HepG2 (cell line): ENCODE results near the gene UBL5. TPM values are rescaled to one million over a fixed set of nuclear protein-coding genes. Genes with fewer than 3 reads are reported as not detected.
A peak's percentile ranks its signal among the peaks of the same experiment; 100 is the strongest.

Experiments
- ATF1 ChIP-seq: IDR thresholded peaks from 2 replicates; pipeline ENCODE4 v1.6.1; 2016; ENCODE audit warnings: mild to moderate bottlenecking, control low read depth
- ATF5 ChIP-seq: sonication (generic); formaldehyde crosslinking; IDR thresholded peaks from 2 replicates; pipeline ENCODE4 v1.4.0; 2020; ENCODE audit warnings: mild to moderate bottlenecking, low read depth, missing genetic modification reagents
- ATF7 ChIP-seq, 2 experiments: fragments of 450-650 bp in 1 of 2; sonication (generic) in 1 of 2; formaldehyde crosslinking in 1 of 2; IDR thresholded peaks; 2 replicates each; pipeline versions ENCODE4 v1.4.0 to v1.6.1; 2016 to 2020; ENCODE audit warnings: antibody characterized with exemption in 1 of 2, mild to moderate bottlenecking in 1 of 2, missing genetic modification reagents in 1 of 2
- CEBPB ChIP-seq: IDR thresholded peaks from 2 replicates; pipeline ENCODE4 v1.6.1; 2011; ENCODE audit warnings: low read depth, low read length, improper control_type of control experiment, borderline replicate concordance
- E2F5 ChIP-seq: sonication (generic); formaldehyde crosslinking; conservative IDR thresholded peaks from 2 replicates; pipeline ENCODE4 v1.4.0; 2020; ENCODE audit warnings: missing genetic modification reagents
- GTF3A ChIP-seq: sonication (generic); formaldehyde crosslinking; conservative IDR thresholded peaks from 2 replicates; pipeline ENCODE4 v1.4.0; 2020; ENCODE audit warnings: mild to moderate bottlenecking, missing genetic modification reagents
- JARID2 ChIP-seq: sonication (generic); formaldehyde crosslinking; IDR thresholded peaks from 2 replicates; pipeline ENCODE4 v1.8.1; 2023; ENCODE audit warnings: missing genetic modification reagents, inconsistent platforms; ENCODE audit not compliant: insufficient replicate concordance
- MATR3 ChIP-seq: sonication (generic); formaldehyde crosslinking; IDR thresholded peaks from 2 replicates; pipeline ENCODE4 v1.4.0; 2020; ENCODE audit warnings: missing genetic modification reagents
- MNT ChIP-seq: fragments of 450-650 bp; IDR thresholded peaks from 2 replicates; pipeline ENCODE4 v1.6.1; 2016
- NFE2 ChIP-seq: sonication (generic); formaldehyde crosslinking; IDR thresholded peaks from 2 replicates; pipeline ENCODE4 v1.4.0; 2020; ENCODE audit warnings: missing genetic modification reagents
- UBTF ChIP-seq: sonication (generic); formaldehyde crosslinking; IDR thresholded peaks from 2 replicates; pipeline ENCODE4 v1.4.0; 2020; ENCODE audit warnings: mild to moderate bottlenecking, missing genetic modification reagents
- YEATS4 ChIP-seq: sonication (generic); formaldehyde crosslinking; IDR thresholded peaks from 2 replicates; pipeline ENCODE4 v1.4.0; 2020; ENCODE audit warnings: missing genetic modification reagents, borderline replicate concordance
- ZFP90 ChIP-seq: sonication (generic); formaldehyde crosslinking; IDR thresholded peaks from 2 replicates; pipeline ENCODE4 v1.8.0; 2022; ENCODE audit warnings: missing genetic modification reagents, mild to moderate bottlenecking, inconsistent platforms, borderline replicate concordance
- ZIK1 ChIP-seq: sonication (generic); formaldehyde crosslinking; IDR thresholded peaks from 2 replicates; pipeline ENCODE4 v1.5.0; 2020; ENCODE audit warnings: mild to moderate bottlenecking, low read depth, missing genetic modification reagents, borderline replicate concordance
- ZNF513 ChIP-seq: sonication (generic); formaldehyde crosslinking; conservative IDR thresholded peaks from 2 replicates; pipeline ENCODE4 v1.5.0; 2020; ENCODE audit warnings: missing genetic modification reagents
- ZNF770 ChIP-seq: sonication (generic); formaldehyde crosslinking; IDR thresholded peaks from 2 replicates; pipeline ENCODE4 v1.5.0; 2020; ENCODE audit warnings: mild to moderate bottlenecking, missing genetic modification reagents
- ZNF781 ChIP-seq: sonication (generic); formaldehyde crosslinking; IDR thresholded peaks from 2 replicates; pipeline ENCODE4 v1.5.1; 2020; ENCODE audit warnings: borderline replicate concordance, mild to moderate bottlenecking, missing genetic modification reagents; ENCODE audit errors: not compliant biosample characterization
- polyA plus RNA-seq, 8 experiments: library from polyadenylated mRNA; depleted of rRNA in 3 of 8; stranded (reverse) in 7 of 8; unstranded in 1 of 8; fragments of >200 nt; fragmentation: Illumina TruSeq in 4 of 8; extraction: Trizol in 4 of 8; gene quantifications; 2 replicates each; pipeline versions ENCODE4 v1.2.1 to v1.2.3, GENCODE V29; 2011 to 2016; ENCODE audit warnings: low read depth in 4 of 8, missing spikeins in 1 of 8, mixed read lengths in 1 of 8; ENCODE audit not compliant: insufficient read depth in 1 of 8
- total RNA-seq, 5 experiments: library from RNA; depleted of rRNA; stranded (reverse); fragments of >200 nt; fragmentation: Illumina TruSeq; extraction: Trizol; gene quantifications; 2 replicates each; pipeline ENCODE4 v1.2.3, GENCODE V29; 2016; ENCODE audit warnings: low read depth in 1 of 5

The UBL5 gene
- total and polyA plus RNA-seq, 2 of the 13 experiments (the other 11 are each of a cell fraction or from before 2014, with no cell fraction given): 373 to 487 TPM

- no peak for TF ChIP-seq MNT
- TF ChIP-seq CEBPB: no peak
- TF ChIP-seq ZNF781: no peak
- TF ChIP-seq YEATS4 (CRISPR knock-in tag): peak; percentile 82
- no peak for TF ChIP-seq NFE2 (CRISPR knock-in tag)
- TF ChIP-seq UBTF: peak; percentile 82
- peak; percentile 90; the same call in 1 of the 2 replicates for TF ChIP-seq ZIK1 (CRISPR knock-in tag)
- no peak for TF ChIP-seq ZNF513 (CRISPR knock-in tag)
- 0 out of 2 replicates have a peak, but pooled peaks have one; percentile 21 for TF ChIP-seq E2F5 (CRISPR knock-in tag)
- no peak for TF ChIP-seq JARID2 (CRISPR knock-in tag)
- TF ChIP-seq ATF1 (CRISPR knock-in tag): peak; percentile 73
- no peak for TF ChIP-seq ATF7 (IDR thresholded peaks at IDR 0.05)
- no peak for TF ChIP-seq ATF7 (CRISPR knock-in tag; IDR thresholded peaks at IDR 0.05)
- no peak for TF ChIP-seq ATF5 (CRISPR knock-in tag)
- no peak; the same call in 1 of the 2 replicates for TF ChIP-seq ZNF770 (CRISPR knock-in tag)
- TF ChIP-seq GTF3A: no peak
- peak; percentile 42; the same call in 1 of the 2 replicates for TF ChIP-seq ZFP90 (CRISPR knock-in tag)
- TF ChIP-seq MATR3 (CRISPR knock-in tag): no peak
These were observed 8.8 kb upstream of the UBL5 start, which contains the start of gene FBXL12 (continued) for GRCh38 chr19:9818734-9819595.
